Omental fat pad (tissue), 4 donors: ENCODE results near the gene MCF2L2. TPM values are rescaled to one million over a fixed set of nuclear protein-coding genes. Genes with fewer than 3 reads are reported as not detected.

Experiments used
- ATAC-seq: fragments of 150-250 bp; one replicate; pipeline ENCODE4 v1.9.1; 2016; ENCODE audit warnings: mild to moderate bottlenecking, moderate library complexity; ENCODE audit not compliant: low FRiP score
- DNase-seq: peaks from one replicate; pipeline ENCODE4 v3.0.0-alpha.2; 2019; ENCODE audit warnings: low spot score
- CTCF ChIP-seq, 3 donors: fragments of 450-650 bp; IDR thresholded peaks; one replicate each; pipeline ENCODE4 v1.5.1; 2016 to 2017; ENCODE audit warnings: antibody characterized with exemption in 3 of 3, mild to moderate bottlenecking in 3 of 3, moderate library complexity in 2 of 3
- total RNA-seq, 4 donors: library from RNA; depleted of rRNA; stranded (reverse); fragments of >200 nt; gene quantifications; one replicate each; pipeline ENCODE4 v1.1.0, GENCODE V29; 2016

MCF2L2 gene
- total RNA-seq, 4 donors from 2014 or later: under 0.01 to 0.84 (median 0.39) TPM

- no peak for DNase-seq
- no peak for TF ChIP-seq CTCF (IDR thresholded peaks at IDR 0.05)
- no peak for ATAC-seq
These were observed 100.3 kb downstream of the MCF2L2 start for GRCh38 chr3:183328164-183328563.

- DNase-seq: no peak
- ATAC-seq: no peak
- no peak for TF ChIP-seq CTCF (IDR thresholded peaks at IDR 0.05)
These were observed 101.1 kb downstream of the MCF2L2 start for GRCh38 chr3:183327343-183327742.

GRCh38 chr3:183324083-183324482 is 104.3 kb downstream of the MCF2L2 start:
- DNase-seq (no peak), ATAC-seq (no peak)
- TF ChIP-seq CTCF (IDR thresholded peaks at IDR 0.05): no peak

GRCh38 chr3:183319371-183319770 is 109.0 kb downstream of the MCF2L2 start:
- ATAC-seq (no peak), DNase-seq (no peak)
- TF ChIP-seq CTCF (IDR thresholded peaks at IDR 0.05): no peak

- no peak for ATAC-seq
- no peak for DNase-seq
- no peak for TF ChIP-seq CTCF (IDR thresholded peaks at IDR 0.05)
These were observed 109.5 kb downstream of the MCF2L2 start for GRCh38 chr3:183318877-183319276.

- ATAC-seq: no peak
- no peak for TF ChIP-seq CTCF (IDR thresholded peaks at IDR 0.05)
- DNase-seq: no peak
These were observed 110.2 kb downstream of the MCF2L2 start for GRCh38 chr3:183317886-183318865.

- no peak for TF ChIP-seq CTCF (IDR thresholded peaks at IDR 0.05)
- ATAC-seq (no peak), DNase-seq (no peak)
These were observed 111.1 kb downstream of the MCF2L2 start for GRCh38 chr3:183317271-183317670.
